Skeletal muscle satellite cell (primary cell): Measurements from ENCODE around the gene CFAP92.

Experiments
- H3K27me3 ChIP-seq: 2 replicates; pipeline ENCODE4 v1.7.0; 2013; ENCODE audit warnings: low read length; ENCODE audit not compliant: control insufficient read depth, insufficient read depth
- H3K36me3 ChIP-seq: 2 replicates; pipeline ENCODE4 v1.7.0; 2013; ENCODE audit warnings: mild to moderate bottlenecking, control low read depth, low read length; ENCODE audit not compliant: insufficient read depth
- H3K4me1 ChIP-seq: 2 replicates; pipeline ENCODE4 v1.7.0; 2013; ENCODE audit warnings: low read length; ENCODE audit not compliant: control insufficient read depth, insufficient read depth
- H3K4me2 ChIP-seq: 2 replicates; pipeline ENCODE4 v1.7.0; 2013; ENCODE audit warnings: mild to moderate bottlenecking, low read length
- H3K4me3 ChIP-seq: 2 replicates; pipeline ENCODE4 v1.7.0; 2013; ENCODE audit warnings: low read length
- H3K9ac ChIP-seq: 2 replicates; pipeline ENCODE4 v1.7.0; 2013; ENCODE audit warnings: mild to moderate bottlenecking, low read depth, low read length, moderate library complexity
- H3K9me3 ChIP-seq: replicated peaks from 2 replicates; pipeline ENCODE4 v1.7.0; 2013; ENCODE audit warnings: mild to moderate bottlenecking, control low read depth, low read length

Gene CFAP92

DNA sequence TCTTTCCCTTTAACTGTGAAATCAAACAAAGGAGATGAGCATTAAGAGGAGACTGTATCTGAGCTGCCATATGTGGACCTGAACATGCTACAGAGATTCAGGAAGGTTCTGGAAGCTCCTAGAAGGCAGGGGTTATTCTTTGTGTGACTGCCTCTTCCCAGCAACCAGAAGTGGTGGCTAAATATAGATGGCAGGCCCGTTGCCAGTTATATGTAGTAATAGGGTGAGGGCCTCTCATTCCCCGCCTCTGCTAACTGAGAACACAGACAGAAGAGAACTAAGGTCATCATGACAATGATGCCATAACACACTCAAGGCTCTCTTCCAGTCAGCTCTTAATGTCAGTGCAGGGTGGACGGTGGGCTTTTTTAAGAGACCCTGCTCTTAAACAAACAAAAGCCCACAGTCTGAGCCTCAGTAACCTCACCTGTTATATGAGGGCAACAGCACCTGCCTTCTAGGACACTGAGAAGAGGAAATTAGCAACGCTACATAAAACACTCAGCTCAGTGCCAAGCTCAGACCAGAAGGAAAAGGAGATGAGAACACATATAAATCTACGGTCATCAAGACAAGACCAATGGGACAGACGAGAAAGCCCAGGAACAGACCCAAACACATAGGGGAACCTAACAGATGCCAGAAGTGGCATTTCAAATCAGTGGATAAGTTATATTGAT, 22.3 kb downstream of the CFAP92 start:
- Histone ChIP-seq H3K4me2 (no peak overlapping the region), H3K4me3 (no peak overlapping the region), H3K4me1 (no peaks in the 10 kb centered on the region), H3K36me3 (no peaks in the 10 kb centered on the region), H3K9me3 (no peaks in the 10 kb centered on the region), H3K27me3 (peaks cover 63% of the 10 kb centered on the region), H3K9ac (no peak overlapping the region)

DNA sequence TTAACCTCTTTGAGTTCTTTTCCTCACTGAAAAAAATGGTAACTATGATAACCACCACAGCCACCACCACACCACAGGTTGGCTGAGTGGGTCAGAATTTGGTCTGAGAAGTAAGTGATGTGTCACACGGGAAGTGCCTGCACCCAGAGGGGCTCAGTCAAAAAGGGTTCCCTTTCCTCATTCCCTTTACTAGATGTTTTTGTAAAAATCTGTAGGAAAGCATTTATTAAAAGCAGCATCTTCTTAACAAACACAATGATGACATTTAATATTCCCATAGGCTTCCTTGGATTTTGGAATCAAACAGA, 23.2 kb downstream of the CFAP92 start:
- Histone ChIP-seq H3K27me3 (peaks cover 59% of the 10 kb centered on the region), H3K4me2 (no peak overlapping the region), H3K9me3 (no peaks in the 10 kb centered on the region), H3K4me1 (no peaks in the 10 kb centered on the region), H3K9ac (no peak overlapping the region), H3K36me3 (no peaks in the 10 kb centered on the region), H3K4me3 (no peak overlapping the region)

GRCh38 chr3:128969993-128970739, 23.7 kb downstream of the CFAP92 start:
- Histone ChIP-seq H3K4me3 (no peak overlapping the region), H3K9me3 (no peaks in the 10 kb centered on the region), H3K4me2 (no peak overlapping the region), H3K4me1 (no peaks in the 10 kb centered on the region), H3K9ac (no peak overlapping the region), H3K27me3 (peaks cover 53% of the 10 kb centered on the region), H3K36me3 (no peaks in the 10 kb centered on the region)

GRCh38 chr3:128967748-128968355, 26.0 kb downstream of the CFAP92 start:
- H3K4me1 ChIP-seq, result no peaks in the 10 kb centered on the region
- no peak overlapping the region for H3K4me3 ChIP-seq
- H3K27me3 ChIP-seq, result peaks cover 43% of the 10 kb centered on the region
- no peaks in the 10 kb centered on the region for H3K36me3 ChIP-seq
- H3K4me2 ChIP-seq, result no peak overlapping the region
- no peak overlapping the region for H3K9ac ChIP-seq
- H3K9me3 ChIP-seq, result no peaks in the 10 kb centered on the region

GRCh38 chr3:128965818-128966217, 28.1 kb downstream of the CFAP92 start:
- no peak overlapping the region for H3K4me2 ChIP-seq
- peaks cover 31% of the 10 kb centered on the region for H3K27me3 ChIP-seq
- H3K36me3 ChIP-seq, result no peaks in the 10 kb centered on the region
- H3K4me3 ChIP-seq, result no peak overlapping the region
- H3K9me3 ChIP-seq, result no peaks in the 10 kb centered on the region
- no peak overlapping the region for H3K9ac ChIP-seq
- no peaks in the 10 kb centered on the region for H3K4me1 ChIP-seq

- Histone ChIP-seq H3K4me2 (no peak overlapping the region), H3K9ac (no peak overlapping the region), H3K27me3 (peaks cover 29% of the 10 kb centered on the region), H3K4me1 (no peaks in the 10 kb centered on the region), H3K9me3 (no peaks in the 10 kb centered on the region), H3K4me3 (no peak overlapping the region), H3K36me3 (no peaks in the 10 kb centered on the region)
Measured at GRCh38 chr3:128965280-128965679, 28.6 kb downstream of the CFAP92 start.

DNA sequence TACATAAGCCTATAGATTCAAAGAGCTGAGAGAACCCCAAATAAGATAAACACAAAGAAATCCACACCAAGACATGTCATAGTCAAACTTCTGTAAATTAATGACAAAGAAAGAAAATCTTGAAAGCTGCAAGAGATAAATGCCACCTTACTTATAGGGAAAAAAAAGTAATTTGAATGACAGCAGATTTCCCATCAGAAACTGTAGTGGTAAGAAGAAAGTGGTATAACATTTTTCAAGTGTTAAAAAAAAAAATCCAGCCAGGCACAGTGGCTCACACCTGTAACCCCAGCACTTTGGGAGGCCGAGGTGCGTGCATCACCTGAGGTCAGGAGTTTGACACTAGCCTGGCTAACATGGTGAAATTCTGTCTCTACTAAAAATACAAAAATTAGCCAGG, 37.4 kb downstream of the CFAP92 start:
- H3K27me3 ChIP-seq, result peaks cover 25% of the 10 kb centered on the region
- H3K36me3 ChIP-seq, result no peaks in the 10 kb centered on the region
- H3K9ac ChIP-seq, result no peak overlapping the region
- no peak overlapping the region for H3K4me3 ChIP-seq
- no peaks in the 10 kb centered on the region for H3K4me1 ChIP-seq
- no peaks in the 10 kb centered on the region for H3K9me3 ChIP-seq
- H3K4me2 ChIP-seq, result no peak overlapping the region

DNA sequence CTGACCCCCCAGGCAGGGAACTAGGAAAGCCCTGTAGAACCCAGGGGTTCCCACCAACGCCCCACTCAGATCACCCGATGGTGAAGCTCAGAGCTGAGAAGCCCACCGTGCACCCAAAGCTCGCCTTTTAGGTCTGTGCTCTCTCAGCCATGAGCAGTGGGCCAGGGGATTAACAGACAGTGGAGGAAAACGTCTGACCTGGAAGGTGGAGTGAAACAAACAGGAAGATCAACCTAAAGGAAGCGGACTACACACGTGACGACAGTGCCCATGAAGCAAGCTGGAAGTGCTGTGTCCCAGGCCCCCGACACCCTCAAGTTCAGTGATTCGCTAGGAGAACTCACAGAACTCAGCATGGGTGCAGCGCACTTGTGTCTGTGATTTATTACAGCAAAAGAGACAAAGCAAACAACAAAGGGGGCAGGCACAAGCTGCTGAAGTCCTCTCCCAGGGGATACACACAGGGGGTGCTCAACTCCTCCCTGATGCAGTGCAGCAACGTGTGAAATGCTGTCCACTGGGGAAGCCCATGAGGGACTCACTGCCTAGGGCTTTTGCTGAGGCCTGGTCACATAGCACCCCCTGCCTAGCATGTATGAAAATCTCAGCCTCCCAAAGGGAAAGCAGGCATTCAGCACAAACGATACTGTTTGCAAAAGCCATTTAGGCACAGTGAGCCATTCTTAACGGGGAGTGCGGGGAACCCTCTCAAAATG, 43.5 kb downstream of the CFAP92 start:
- Histone ChIP-seq H3K4me1 (no peaks in the 10 kb centered on the region), H3K4me3 (no peak overlapping the region), H3K4me2 (no peak overlapping the region), H3K9ac (no peak overlapping the region), H3K27me3 (peaks cover 26% of the 10 kb centered on the region), H3K36me3 (no peaks in the 10 kb centered on the region), H3K9me3 (no peaks in the 10 kb centered on the region)

GRCh38 chr3:128949158-128949557, 44.7 kb downstream of the CFAP92 start:
- no peak overlapping the region for H3K4me2 ChIP-seq
- no peaks in the 10 kb centered on the region for H3K4me1 ChIP-seq
- H3K9ac ChIP-seq, result no peak overlapping the region
- H3K9me3 ChIP-seq, result no peaks in the 10 kb centered on the region
- peaks cover 33% of the 10 kb centered on the region for H3K27me3 ChIP-seq
- H3K4me3 ChIP-seq, result no peak overlapping the region
- no peaks in the 10 kb centered on the region for H3K36me3 ChIP-seq

GRCh38 chr3:128946411-128946810, 47.5 kb downstream of the CFAP92 start:
- H3K4me2 ChIP-seq, result no peak overlapping the region
- peaks cover 37% of the 10 kb centered on the region for H3K27me3 ChIP-seq
- H3K4me3 ChIP-seq, result no peak overlapping the region
- H3K9me3 ChIP-seq, result no peaks in the 10 kb centered on the region
- no peaks in the 10 kb centered on the region for H3K4me1 ChIP-seq
- no peak overlapping the region for H3K9ac ChIP-seq
- no peaks in the 10 kb centered on the region for H3K36me3 ChIP-seq

DNA sequence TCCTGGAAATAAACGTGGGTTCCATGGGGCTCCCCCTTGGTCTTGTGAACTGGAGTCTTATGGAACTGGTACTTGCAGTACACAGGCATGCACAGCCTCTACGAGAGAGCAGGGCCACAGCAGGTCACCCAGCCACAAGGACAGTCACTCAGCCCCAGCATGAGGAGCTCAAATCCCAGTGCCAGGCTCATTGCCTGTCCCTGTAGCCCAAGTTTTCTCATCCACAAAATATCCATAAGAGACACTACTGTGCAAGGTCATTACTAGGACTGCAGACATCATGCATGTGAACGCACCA, 48.0 kb downstream of the CFAP92 start:
- no peaks in the 10 kb centered on the region for H3K36me3 ChIP-seq
- no peaks in the 10 kb centered on the region for H3K4me1 ChIP-seq
- H3K27me3 ChIP-seq, result peaks cover 33% of the 10 kb centered on the region
- no peaks in the 10 kb centered on the region for H3K9me3 ChIP-seq
- H3K4me3 ChIP-seq, result no peak overlapping the region
- H3K9ac ChIP-seq, result no peak overlapping the region
- no peak overlapping the region for H3K4me2 ChIP-seq
